ENCODE measurements around the gene KCNQ1OT1.

KCNQ1OT1 gene

GRCh38 chr11:2700415-2701211 lies 819 bp upstream of the KCNQ1OT1 start:
- no peak for DNase-seq

GRCh38 chr11:2699185-2699530 lies 636 bp downstream of the KCNQ1OT1 start:
- DNase-seq, result no peak

GRCh38 chr11:2698386-2699184 lies 1.2 kb downstream of the KCNQ1OT1 start:
- DNase-seq, result no peak

- no peak for DNase-seq
Observed at GRCh38 chr11:2697866-2698265, 1.9 kb downstream of the KCNQ1OT1 start.

GRCh38 chr11:2696455-2696854 lies 3.3 kb downstream of the KCNQ1OT1 start:
- DNase-seq, result no peak

- no peak for DNase-seq
Observed at GRCh38 chr11:2694995-2695939, 4.5 kb downstream of the KCNQ1OT1 start.

- DNase-seq, result no peak
Observed at GRCh38 chr11:2694495-2694894, 5.3 kb downstream of the KCNQ1OT1 start.

GRCh38 chr11:2693271-2694261 lies 6.2 kb downstream of the KCNQ1OT1 start:
- DNase-seq, result no peak

GRCh38 chr11:2691991-2692875 lies 7.6 kb downstream of the KCNQ1OT1 start:
- DNase-seq, result no peak

- no peak for DNase-seq
Observed at GRCh38 chr11:2691355-2691761, 8.4 kb downstream of the KCNQ1OT1 start.

- DNase-seq, result no peak
Observed at GRCh38 chr11:2690596-2691354, 9.0 kb downstream of the KCNQ1OT1 start.

GRCh38 chr11:2689651-2690575 lies 9.9 kb downstream of the KCNQ1OT1 start:
- DNase-seq, result no peak

GRCh38 chr11:2688381-2689231 lies 11.2 kb downstream of the KCNQ1OT1 start:
- DNase-seq, result no peak

GRCh38 chr11:2687782-2688191 lies 12.0 kb downstream of the KCNQ1OT1 start:
- DNase-seq, result no peak

GRCh38 chr11:2687223-2687530 lies 12.6 kb downstream of the KCNQ1OT1 start:
- no peak for DNase-seq

- DNase-seq, result no peak
Observed at GRCh38 chr11:2686360-2687222, 13.2 kb downstream of the KCNQ1OT1 start.
